IPS DF 4.7 (cell line): ENCODE results near the gene PI4K2A.
"Not testable (repeated sequence)": the region's sequence is repeated elsewhere in the genome, so short reads cannot be mapped to it uniquely, and the experiment has no call there.

Source experiments
- DNase-seq: peaks from one replicate; pipeline ENCODE4 v3.0.0-alpha.2; 2013; ENCODE audit warnings: low spot score; ENCODE audit errors: extremely low read depth

Gene PI4K2A

DNA sequence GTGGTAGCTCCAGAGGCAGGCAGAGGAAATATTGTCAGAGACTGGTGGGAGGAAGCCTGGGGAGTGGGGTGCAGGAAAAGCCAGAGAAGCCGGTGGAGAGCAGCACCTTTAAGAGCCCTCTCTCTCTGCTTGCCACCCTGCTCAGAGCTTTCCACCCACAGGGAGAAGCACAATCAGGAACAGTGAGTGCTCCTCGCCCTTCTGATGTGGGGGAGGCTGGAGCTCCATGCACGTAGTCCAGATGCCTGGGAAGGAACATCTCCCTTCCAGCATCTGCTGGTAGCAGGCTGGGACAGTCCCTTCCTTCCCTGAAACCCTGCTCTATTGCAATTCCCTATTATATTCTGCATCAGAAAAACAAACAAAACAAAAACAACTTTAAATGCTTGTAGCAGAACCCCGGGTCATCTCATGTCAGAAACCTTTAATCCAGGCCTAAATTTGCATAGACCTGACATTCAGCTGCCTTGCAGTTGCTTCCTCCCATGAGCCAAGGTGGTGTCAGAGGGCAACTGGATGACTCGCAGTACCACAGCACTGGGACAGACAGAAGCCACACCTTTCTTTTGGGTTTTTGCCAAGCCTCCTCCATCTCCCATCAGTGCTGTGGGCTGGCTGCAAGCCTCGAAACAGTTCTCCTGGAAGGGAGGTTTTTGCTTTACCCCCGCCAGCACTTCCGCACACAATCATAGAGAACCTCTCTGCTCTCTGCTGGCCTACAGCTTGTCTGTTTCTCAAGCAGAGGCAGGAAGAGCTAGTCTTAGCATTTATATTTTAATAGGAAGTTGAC lies 33.5 kb downstream of the PI4K2A start:
- DNase-seq, result no peak

DNA sequence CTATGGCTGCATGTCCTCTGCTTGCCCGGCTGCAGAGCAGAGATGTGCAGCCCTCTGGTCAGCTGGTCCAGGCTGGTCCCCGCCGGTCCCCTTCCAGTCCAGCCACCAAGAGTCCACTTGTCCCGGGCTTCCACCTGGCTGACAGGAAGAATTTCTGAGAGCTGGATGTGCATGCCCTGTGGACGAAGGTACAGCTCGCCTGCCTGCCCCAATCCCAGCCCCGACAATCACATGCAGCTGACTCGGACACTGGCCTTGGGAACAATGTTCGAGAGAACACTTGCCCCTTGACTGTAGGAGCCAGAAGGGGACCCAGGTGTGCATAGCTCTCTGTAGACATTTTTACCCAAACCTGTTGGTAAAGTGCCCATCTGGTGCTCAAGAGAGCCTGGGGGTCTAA lies 34.8 kb downstream of the PI4K2A start:
- no peak for DNase-seq

DNA sequence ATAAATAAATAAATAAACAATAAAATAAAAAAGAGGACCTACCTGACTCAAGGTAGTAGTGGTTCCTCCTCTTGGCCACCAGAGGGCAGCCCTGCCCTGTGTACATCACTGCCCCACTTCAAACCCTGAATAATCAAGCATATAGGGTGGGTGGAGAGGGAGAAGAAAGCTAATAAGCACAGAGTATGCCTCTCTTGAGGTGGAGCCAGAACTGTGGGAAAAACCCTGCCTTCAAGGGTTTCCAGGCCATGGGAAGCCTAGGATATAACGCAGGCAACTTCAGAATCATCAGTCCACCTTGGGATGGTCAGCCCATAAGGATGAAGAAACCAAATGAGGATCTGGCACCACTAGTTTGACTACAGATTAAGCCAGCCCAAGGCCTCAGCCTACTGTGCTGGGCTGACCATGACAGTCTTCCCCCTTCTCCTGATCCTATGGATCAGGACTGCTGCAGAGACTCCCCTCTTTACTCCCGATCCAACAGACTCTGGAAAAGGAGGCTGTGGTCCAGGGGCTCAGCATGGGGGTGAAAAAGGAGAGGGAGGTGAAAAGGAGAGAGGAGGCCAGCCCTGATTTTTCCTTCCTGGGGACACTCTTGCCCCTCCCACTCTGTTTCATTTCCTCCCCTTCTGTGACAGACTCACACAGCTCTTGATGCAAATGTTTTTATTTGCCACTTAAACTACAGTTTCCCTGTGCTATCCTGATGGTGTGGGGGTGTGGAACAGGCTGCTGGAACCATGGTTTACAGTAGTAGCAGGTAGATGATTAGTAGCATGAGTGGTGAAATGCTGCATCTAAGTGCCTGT lies 36.5 kb downstream of the PI4K2A start:
- DNase-seq, result no peak

DNA sequence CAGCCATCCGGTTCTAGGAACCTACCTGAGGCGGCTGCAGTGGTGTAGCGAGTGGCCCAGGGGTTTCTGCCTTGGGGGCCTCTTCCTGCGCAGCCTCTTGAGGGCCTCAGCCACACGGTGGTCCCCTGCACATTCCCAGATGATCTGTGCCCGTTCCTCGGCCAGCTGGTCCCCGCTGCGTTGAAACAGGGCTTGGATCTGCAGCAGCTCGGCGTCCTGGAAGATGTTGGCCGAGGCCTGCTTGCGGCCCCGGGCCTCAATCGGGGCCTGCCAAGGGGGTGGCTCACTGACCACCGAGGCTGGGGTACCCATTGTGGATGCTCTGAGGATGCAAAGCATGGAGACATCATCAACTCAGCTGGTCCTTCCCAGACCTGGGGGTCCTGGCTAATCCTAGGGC lies 39.1 kb downstream of the PI4K2A start:
- DNase-seq, result no peak

DNA sequence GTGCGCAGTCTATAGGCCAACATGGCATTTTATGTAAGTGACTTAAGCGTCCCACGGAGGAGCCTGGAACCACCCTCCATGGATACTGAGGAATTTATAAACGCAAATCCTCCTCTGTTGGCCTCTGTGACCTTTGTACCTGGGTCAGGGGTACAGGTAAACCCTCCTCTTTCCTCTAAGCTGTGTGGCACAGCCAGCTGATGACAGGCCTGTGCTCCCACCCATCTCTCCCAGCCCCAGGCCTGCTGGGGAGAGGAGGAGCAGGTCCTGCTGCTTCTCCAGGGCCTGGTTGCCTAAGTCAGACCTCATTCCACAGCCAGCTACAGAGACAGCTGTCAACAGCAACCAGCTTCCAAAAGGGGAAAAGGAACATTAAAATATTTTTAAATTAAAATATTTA lies 41.6 kb downstream of the PI4K2A start:
- DNase-seq, result no peak

- DNase-seq, result no peak
Observed at GRCh38 chr10:97683556-97684367, 43.3 kb downstream of the PI4K2A start.

DNA sequence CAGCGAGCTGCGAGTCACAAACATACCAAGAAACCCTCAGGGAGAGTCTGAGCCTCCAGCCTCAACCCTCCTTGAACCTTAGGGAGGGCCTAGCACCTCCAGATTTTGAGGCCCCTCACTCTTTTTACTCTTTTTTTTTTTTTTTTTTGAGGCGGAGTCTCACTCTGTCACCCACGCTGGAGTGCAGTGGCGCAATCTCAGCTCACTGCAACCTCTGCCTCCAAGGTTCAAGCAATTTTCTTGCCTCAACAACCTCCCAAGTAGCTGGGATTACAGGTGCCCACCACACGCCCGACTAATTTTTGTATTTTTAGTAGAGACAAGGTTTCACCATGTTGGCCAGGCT lies 43.9 kb downstream of the PI4K2A start:
- not testable (repeated sequence) for DNase-seq

GRCh38 chr10:97684866-97685394 lies 44.5 kb downstream of the PI4K2A start:
- no peak for DNase-seq

GRCh38 chr10:97685395-97685958 lies 45.0 kb downstream of the PI4K2A start:
- DNase-seq, result no peak

- DNase-seq, result no peak
Observed at GRCh38 chr10:97686301-97686961, 46.0 kb downstream of the PI4K2A start.

- DNase-seq, result peak; percentile 92
Observed at GRCh38 chr10:97686962-97687784, 46.7 kb downstream of the PI4K2A start, which contains the start of gene AVPI1. Gene AVPI1 (minus strand): TSS chr10:97687241. CDS start chr10:97679905, 7,336 bp downstream.

DNA sequence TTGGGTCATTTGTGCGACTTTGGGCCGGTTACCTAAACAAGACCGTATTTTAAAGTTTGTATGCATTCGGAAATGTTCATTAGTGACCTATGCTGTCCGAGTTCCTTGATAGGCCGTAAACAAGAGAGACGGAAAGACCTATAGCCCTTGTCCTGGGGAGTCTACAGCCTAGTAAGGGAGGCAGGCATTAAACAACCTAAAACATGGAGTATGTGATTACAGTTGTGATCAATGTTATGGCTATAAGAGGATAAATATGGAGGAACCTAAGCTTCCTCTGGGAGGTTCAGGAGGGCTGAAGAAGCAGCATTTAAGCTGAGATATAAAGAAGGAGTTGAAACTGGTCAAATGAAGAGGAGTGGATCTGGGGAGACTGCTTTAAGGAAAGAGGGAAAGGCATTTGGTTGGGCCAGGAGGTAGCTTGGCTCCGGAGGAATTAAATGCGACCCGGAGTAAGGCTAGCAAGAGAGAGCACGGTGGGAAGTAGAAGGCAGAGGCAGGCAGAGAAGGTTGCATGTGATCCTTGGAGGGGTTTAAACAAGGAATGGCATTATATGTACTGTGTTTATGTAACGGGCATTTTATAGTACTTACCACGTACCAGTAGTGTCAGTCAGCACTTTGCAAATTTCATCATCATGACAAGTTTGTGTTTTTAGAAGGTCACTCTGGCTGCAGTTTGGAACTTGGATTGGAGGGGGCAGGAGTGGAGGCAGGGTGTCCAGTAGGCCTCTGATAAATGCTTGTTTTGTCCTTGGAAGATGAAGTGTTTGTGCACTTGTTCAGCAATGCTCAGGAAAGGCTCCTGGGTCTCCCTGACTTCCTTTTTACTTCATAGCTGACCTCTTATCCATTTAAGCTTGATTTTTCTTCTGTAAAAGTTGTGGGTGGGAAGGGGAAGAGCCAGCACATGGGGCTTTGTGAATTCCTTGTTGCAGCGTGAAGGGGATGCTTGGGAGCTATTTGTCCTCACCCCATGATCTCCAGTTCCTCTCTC lies 47.6 kb downstream of the PI4K2A start:
- no peak for DNase-seq

DNA sequence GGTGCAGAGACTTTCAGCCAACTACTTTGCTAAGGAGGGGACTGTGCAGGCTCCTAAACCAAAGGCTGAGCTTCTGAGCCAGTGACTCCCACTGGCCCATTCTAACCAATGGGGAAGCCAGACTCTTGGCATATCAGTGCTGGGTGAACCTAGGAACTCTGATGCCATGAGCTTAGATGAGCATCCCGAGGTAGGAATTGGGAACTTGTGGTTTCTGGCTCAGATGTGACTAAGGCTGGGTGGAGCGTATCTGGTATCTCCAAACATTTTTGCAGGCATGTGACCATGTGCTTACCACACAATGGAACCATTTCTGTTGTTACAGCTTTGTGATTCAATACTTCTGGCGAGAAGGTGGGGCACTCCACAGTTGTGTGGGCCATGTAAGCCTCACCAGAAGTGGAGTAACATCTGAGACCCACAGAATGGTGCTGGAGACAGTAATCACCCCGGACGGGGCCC lies 49.1 kb downstream of the PI4K2A start:
- no peak for DNase-seq

GRCh38 chr10:97690133-97690532 lies 49.7 kb downstream of the PI4K2A start:
- no peak for DNase-seq

DNA sequence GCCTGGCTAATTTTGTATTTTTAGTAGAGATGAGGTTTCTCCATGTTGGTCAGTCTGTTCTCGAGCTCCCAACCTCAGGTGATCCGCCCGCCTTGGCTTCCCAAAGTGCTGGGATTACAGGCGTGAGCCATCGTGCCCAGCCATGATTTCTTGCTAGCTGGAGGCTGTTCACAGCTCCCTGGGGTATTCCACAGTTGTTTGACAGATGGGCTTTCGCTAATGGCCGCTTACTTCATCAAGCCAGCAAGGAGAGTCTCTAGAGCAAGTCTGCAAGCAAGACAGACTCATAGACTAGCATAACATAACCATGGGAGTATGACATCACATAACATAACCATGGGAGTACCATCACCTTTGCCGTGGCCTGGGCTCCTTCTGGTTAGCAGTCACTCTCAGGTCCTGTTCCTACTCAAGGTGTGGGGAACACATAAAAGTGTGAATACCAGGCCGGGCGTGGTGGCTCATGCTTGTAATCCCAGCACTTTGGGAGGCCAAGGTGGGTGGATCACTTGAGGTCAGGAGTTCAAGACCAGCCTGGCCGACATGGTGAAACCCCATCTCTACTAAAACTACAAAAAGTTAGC lies 57.7 kb downstream of the PI4K2A start:
- not testable (repeated sequence) for DNase-seq

GRCh38 chr10:97701438-97702069 lies 61.1 kb downstream of the PI4K2A start:
- no peak for DNase-seq

DNA sequence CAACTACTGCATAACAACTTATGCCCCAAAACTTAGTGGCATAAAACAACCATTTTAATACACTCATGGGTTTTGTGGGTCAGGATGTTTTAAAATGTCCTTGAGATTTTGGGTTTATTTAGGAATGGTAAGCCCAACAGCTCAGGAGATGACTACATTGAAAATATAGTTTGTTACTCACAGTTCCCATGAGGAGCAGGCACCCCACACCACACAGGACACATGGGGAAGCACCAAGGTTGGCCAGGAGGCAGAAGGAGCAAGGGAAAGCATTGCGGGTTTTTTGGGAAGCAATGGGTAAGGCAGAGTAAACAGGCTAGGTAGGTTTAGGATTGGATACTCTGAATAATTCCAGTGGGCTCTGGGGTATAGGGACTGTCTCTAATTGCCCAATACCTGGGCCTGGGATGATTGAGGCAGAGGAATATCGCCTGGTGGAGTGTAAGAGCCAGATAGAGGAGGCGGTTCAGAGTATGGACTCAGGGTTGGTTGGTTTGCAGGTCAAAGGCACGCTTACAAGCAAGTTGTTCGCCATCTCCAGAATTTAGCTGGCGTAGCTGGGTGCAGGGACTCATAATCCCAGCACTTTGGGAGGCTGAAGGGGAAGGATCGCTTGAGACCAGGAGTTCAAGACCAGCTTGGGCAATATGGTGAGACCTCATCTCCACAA lies 63.1 kb downstream of the PI4K2A start:
- DNase-seq, result no peak
